GM18858 (cell line): Measurements from ENCODE around the gene MMP20.
A peak's percentile ranks its signal among the peaks of the same experiment; 100 is the strongest.
"Not testable (repeated sequence)": the region's sequence is repeated elsewhere in the genome, so short reads cannot be mapped to it uniquely, and the experiment has no call there.

Source experiments
- ATAC-seq: cut with Tn5 transposase; IDR thresholded peaks from one replicate; pipeline ENCODE4 v1.9.1; 2021; ENCODE audit not compliant: unreplicated experiment

MMP20 gene, protein sequence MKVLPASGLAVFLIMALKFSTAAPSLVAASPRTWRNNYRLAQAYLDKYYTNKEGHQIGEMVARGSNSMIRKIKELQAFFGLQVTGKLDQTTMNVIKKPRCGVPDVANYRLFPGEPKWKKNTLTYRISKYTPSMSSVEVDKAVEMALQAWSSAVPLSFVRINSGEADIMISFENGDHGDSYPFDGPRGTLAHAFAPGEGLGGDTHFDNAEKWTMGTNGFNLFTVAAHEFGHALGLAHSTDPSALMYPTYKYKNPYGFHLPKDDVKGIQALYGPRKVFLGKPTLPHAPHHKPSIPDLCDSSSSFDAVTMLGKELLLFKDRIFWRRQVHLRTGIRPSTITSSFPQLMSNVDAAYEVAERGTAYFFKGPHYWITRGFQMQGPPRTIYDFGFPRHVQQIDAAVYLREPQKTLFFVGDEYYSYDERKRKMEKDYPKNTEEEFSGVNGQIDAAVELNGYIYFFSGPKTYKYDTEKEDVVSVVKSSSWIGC

DNA sequence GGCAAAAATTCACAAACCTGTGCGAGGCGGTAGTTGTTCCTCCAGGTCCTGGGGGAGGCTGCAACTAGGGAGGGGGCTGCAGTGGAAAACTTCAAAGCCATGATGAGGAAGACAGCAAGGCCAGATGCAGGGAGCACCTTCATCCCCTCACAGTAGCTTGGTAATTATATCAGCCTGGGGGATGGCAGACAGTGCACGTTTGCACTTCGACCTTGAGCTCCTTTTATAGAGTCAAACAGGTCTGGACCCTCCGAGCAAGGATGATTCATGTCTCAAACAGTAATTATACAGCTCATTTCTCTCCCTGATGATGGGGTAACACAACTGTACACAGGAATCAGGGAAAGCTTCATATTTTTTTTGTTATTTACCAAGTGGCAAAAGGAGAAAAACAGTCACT lies at the start of gene MMP20:
TSS of gene MMP20 (minus strand) at position 156 of the 400 bp plus-strand sequence. CDS start at position 143, 13 bp downstream.
- ATAC-seq: no peak

DNA sequence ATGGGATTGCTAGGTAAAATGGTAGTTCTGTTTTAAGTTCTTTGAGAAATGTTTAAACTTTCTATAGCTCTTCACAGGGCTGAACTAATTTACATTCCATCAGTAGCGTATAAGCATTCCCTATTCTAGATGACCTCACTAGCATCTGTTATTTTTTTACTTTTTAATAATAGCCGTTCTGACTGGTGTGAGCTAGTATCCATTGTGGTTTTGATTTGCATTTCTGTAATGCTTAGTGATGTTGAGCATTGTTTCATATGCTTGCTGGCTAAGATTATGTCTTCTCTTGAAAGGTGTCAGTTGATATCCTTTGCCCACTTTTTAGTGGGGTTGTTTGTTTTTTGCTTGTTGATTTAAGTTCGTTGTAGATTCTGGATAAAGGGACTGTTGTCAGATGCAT lies 44.5 kb upstream of the MMP20 start:
- peak; percentile 88 for ATAC-seq

DNA sequence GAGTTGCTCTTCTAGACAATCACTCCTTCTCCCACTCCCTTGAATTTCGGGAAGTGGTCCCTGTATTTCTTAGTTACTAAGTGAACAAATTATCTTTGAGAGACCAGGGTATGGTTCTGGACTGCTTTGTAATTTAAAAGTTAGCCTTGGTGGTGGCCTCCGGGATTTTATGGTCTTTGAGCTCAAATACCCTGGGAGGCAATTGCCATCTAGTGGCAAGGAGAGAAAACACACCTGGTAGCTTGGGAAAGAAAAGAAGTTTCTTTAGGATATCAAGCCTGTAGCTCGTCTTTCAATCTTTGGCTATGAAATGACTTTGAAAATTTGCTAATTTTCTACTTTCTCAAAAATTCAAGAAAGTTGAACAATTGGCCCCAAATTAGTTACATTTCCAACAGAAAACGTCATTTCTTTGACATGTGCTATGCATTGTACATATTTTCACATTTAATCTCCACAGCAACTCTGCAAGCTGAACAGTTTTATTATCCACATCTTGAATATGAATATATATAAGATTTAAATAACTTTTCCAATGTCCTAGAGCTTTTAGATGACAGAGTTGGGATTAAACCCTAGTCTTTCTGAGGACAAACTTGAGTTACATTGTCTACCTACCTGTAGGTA lies 41.3 kb upstream of the MMP20 start:
- no peak for ATAC-seq

DNA sequence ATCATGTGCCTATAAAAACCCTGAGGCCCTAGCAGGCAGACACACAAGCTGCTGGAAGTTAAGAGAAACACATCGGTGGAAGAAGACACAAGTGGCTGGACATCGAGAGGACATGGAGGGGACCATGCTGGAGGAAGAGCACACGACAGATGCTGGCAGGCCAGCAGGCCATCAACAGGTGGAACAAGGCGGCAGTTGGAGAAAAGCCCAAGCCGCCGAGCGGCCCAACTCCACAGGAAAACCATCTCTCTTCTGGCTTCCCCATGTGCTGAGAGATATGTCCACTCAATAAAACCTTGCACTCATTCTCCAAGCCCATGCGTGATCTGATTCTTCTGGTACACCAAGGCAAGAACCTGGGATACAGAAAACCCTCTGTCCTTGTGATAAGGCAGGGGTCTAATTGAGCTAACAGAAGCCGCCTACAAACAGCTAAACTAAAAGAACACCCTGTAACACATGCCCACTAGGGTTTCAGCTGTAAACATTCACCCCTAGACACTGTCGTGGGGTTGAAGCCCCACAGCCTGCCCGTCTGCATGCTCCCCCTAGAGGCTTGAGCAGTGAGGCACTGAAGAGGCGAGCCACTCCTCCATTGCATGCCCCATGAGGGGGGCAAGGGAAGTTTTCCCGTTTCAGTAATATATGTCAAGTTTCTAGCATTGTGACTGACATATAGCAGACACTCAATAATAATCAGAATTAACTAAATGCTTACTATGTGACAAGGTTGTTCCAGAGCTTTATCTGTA lies 39.0 kb upstream of the MMP20 start:
- peak; percentile 41 for ATAC-seq

DNA sequence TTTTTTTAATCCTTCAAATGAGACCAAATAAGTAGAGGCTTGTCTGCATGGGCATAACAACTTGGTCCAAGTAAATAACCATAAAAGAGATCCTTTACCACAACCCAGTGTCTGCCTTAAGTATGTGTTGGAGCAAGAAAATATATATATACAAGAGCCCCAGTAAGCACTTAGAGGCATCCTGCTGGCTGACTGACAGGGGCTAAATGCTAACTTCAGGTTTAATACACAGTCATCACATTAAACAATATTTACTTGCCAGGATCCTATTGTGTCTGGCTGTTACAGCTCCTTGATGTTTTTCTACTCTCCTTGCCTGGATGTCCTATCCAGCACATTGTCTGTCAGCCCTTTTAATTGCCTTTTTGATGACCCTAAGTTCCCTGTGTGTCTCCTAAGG lies 37.5 kb upstream of the MMP20 start:
- ATAC-seq: no peak

DNA sequence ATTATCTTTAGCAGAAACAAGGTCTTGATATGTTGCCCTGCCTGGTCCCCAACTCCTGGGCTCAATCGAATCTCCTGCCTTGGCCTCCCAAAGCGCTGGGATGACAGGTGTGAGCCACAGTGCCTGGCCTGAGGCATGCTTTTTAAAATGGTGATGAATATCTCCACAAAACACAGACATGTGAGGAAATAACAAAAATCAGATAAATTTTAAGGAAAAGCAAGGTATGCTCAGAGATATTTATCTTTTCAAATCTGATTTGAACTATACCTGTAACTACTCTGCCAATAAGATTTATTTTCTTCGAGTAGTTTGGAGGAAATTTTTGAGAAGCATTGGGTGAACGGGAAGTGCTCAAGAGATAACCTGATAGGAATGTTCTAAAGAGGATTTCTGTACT lies 35.9 kb upstream of the MMP20 start:
- no peak for ATAC-seq

DNA sequence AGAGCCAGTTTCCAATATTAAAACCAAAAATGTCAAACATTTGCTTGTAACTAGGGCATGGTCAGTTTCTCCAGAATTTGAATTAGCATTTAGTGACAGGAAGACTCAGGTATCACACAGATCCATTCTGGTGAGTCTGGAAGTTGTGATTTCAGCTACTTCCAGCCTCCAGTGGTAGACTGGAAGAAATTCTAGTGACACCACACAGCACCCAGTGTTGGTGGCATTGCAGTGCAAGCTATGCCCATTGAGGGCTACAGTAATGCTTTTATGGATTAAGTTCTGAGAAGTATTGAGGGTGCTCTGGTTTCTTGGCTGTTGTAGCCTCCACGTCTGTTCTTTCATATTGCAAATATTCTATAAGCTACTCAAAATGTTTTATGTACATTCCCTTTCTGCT lies 31.4 kb upstream of the MMP20 start:
- ATAC-seq: no peak

DNA sequence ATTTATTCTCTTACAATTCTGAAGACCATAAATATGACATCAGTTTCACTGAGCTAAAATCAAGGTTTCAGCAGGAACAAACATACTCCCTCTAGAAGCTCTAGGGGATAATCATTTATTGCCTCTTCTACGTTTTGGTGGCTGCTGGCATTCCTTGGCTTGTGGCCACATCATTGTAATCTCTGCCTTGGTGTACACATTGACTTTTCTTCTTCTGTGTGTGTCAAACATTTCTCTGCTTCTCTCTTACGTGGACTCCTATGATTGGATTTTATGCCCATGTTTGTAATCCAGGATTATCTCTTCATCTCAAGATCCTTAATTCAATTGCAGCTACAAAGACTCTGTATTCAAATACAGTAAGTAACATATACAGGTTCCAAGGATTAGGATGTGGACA lies 30.4 kb upstream of the MMP20 start:
- no peak for ATAC-seq

DNA sequence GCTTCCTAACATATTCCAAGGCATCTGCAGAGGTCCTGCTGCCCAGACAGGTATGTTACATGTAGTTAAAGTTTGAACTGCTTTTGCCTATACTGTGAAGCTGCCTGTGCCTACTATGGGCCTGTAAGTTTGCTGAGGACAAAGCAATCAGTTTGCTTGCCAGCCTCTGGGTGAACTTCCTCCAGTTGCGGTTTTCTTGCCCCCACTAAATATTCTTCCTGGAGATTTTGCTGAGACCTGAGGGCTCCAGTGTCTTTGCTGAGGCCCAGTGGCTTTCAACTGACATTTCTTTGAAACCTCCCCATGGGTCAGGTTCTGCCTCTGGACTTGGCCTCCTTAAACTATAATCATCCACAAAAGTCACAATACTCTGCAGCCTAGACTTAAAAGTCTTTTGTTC lies 29.6 kb upstream of the MMP20 start:
- ATAC-seq: no peak

DNA sequence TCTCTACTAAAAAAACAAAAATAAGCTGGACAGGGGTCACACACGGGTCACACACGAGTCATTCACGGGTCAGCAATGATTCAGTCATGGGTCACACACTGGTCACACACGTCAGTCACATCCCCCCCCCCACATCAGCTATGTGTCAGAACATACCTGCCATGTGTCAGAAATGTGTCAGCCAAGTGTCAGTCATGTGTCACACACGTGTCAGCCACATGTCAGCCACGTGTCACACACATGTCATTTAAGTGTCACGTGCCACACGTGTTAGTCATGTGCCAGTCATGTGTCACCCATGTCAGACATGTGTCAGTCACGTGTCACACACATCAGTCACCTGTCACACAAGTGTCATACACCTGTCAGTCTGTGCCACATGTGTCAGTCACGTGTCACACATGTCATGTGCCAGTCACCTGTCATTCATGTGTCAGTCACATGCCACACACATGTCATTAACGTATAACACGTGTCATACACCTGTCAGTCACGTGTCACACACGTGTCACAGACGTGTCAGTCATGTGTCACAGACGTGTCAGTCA lies 28.7 kb upstream of the MMP20 start:
- no peak for ATAC-seq

DNA sequence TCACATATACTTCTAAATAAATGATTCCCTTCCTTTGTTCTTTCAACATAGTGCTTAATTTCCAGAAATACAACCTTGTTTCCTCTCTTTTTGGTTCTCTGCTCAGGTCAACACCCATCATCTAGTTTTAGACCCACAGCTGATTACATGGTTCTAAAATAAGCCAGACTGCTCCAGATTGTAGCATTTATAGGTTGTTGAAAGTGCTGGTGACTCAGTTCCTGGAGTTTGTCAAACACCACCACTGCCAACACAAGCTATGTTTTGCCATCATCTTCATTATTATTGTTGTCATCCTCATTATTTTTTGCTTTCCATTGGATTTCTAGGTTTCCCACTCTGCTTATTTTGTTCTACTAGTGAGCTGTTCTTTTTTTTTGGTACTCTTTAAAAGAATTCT lies 22.3 kb upstream of the MMP20 start:
- no peak for ATAC-seq

DNA sequence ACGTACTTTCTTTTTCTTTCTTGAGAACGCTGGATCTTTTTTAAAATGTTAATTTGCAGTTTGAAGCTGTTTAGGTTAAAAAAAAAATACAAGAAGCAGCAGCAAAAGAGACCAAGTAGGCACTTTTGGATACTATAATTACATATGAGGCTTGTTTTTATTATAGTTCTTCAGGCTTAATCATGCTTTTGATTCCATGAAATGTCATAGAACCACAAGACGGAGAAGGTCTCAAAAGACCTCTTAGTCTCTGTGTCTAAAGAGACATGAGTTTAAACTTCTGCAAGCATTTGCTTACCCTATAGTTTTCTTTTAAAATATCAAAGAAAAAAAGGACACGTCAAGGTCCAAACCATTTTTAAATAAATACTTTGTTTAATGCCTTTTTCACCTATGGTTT lies 18.8 kb upstream of the MMP20 start:
- no peak for ATAC-seq

DNA sequence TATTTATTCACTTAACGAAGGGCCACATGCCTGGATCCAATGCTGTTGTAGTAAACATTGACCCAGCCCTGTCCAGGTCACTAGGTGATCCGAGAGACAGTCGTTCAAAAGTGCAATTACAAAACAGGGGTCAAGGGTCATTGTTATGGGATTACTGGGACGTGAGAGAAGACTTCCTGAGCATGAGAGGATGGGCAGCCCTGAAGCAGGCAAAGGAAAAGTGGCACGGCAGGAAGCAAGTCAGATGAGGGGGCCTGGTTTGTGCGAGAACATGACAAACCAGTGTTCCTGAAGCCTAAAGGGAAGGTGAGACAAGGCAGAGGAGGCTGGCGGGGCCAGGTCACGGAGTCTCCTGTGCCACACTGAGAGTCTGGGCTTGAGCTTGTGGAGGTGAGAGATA lies 15.8 kb upstream of the MMP20 start:
- no peak for ATAC-seq

DNA sequence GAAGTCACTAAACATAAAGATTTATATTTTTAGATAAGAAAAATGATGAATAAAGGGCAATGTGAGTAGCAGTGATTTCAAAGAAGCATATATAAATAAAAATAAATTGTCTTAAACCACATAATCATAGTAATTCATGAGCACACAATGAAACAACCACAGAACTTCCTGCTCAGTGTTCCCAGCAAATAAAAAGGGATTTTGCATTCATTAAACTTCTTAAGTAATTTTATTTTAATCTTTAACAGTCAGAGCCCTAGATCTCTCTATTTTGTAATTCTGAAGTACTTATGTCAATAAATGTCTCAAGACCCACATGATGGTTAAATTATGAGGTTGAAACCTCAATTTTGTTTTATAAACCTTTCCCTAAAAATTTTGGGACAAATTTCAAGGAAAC lies 14.5 kb upstream of the MMP20 start:
- ATAC-seq: no peak

DNA sequence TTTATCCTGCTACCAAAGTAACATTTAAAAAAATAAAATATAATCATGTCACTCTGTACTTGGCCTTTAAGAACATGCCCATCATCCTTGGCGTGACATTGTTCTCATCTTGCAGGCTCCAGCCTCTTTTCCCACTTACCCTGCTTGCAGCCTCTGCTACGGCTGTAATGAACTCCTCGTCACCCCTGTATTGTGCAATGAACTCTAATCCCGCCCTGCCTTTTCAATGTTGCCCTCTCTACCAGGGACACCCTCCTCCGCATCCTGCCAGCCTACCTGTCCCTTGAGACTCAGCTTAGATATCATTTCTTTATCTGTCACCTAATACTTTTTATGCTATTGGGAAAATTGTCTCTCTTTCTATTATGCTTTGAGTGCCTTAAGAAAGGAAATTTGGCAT lies 12.6 kb upstream of the MMP20 start:
- no peak for ATAC-seq

DNA sequence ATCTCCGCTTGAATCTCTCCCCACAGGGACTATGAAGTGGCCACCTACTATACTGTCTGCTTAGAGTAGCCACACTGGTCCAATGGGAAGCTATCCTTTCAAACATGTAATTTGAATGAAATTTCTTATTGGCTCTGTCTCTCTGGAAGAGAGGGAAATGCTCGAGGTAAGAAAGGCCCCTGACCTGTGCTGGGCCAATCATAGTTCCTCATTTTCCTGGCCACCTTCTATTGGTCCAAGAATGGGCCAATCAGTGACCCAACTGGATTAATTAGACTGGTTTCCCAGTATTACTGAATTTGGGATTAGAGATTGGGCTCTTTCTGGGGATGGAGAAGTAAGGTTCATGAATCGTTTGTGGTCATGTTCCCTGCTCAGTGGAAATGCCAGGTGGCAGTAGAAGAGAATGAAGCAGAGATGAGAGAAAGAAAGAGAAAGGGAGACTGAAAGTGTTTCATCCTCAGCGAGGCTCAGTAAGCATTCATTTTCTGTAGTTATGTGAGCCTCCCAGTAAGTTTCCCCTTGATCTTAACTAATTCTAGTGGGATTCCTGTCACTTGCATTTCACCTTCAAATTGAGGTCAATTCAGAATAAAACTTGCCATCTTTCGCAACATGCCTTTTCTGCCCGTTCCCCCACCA lies 8.4 kb upstream of the MMP20 start:
- ATAC-seq: no peak

DNA sequence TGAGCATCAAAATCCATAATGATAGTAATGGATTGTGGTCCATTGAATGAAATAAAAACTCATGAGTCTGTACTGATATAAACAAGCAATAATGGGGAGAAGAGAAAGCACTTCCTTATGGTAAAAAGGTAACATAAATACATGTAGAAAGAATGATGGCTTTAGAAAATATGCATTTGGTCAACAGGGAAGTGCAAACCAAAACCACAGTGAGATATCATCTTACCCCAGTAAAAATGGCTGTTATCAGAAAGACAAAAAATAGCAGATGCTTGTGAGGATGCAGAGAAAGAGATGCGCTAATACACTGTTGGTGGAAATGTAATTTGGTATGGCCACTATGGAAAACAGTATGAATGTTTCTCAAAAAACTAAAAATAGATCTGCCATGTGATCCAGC lies 6.9 kb upstream of the MMP20 start:
- ATAC-seq: no peak

DNA sequence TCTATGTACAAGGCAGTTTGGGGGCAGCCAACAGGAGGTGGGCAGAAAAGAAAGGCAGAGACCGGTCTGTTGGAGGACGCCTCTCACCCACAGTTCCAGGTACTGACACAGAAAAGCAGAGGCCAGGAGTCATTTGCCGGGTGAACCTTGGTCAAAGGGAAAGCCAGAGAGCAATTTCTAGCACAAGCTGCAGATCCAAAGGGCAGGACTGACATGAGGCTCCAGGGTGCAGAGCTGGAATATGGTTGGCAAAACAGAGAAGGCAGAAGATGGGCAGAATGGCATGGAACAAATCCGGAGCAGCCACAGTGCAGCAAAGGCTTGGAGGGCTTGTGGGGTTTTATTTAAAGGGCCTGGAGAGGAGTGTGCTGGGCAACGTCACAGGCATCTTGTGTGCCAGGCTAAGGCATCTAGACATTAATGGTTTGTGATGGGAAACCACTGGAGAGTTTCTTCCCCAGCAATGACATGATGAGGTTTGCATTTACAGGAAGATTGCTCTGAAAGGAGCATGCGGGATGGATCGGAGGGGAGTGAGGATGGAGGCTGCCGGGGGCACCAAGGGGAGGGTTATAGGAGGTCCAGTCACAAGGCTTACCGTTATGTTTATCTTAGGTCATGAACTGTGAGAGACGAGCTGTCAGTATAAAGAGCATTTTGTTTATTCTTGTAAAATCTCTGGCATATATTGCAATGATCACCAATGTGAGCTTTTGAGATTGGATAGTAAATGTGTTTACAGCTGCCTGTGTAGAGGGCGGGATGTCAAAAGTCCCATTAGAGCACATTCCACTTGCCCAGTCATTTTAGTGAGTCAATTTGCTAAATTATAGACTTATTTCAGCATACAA lies 5.7 kb upstream of the MMP20 start:
- ATAC-seq: no peak

DNA sequence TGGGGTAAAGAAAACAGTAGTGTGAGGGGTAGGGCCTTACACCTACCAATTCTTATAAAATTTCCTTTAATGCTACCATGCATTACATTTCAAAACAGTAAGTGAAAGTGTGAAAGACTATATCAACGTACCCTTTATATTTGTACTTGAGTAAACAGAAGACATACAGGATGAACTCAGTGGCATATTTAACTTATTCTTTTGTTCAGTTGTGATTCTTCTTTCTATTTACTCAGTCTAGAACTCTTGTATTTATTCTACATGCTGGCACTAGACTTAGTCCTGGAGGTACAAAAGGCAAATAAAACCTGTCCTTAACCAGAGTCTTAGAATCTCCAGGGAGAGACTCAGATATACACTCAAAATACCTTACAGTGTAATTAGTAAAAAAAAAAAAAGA lies 4.8 kb upstream of the MMP20 start:
- ATAC-seq: not testable (repeated sequence)

DNA sequence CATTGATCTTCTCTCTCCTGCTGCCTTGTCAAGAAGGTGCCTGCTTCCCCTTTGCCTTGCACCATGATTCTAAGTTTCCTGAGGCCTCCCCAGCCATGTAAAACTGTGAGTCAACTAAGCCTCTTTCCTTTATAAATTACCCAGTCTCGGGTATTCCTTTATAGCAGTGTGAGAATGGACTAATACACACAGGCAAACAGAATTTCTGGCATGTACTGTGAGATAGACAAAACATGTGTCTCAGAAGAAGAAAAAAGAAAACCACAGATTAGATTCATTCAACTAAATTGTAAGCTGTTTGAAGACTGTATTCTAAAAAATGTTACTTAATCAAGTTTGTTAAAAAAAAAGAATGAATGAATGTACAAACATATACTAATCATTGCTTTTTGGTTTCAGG lies 1.5 kb upstream of the MMP20 start:
- ATAC-seq: no peak
